Fibroblast of pulmonary artery (primary cell): ENCODE data around the gene LINC01488.
A peak's percentile ranks its signal among the peaks of the same experiment; 100 is the strongest.

ENCODE experiments used
- DNase-seq: peaks from one replicate; pipeline ENCODE4 v3.0.0-alpha.2; 2010; ENCODE audit warnings: low read depth
- H3K4me3 ChIP-seq: replicated peaks from 2 replicates; pipeline ENCODE4 v1.5.1; 2011; ENCODE audit warnings: low read depth, mild to moderate bottlenecking, control low read depth, low read length, moderate library complexity
- TF ChIP-seq, protein P1 (sequence below): IDR thresholded peaks from 2 replicates; pipeline ENCODE4 v1.5.1; 2011; ENCODE audit warnings: mild to moderate bottlenecking, control low read depth, low read length, inconsistent platforms; ENCODE audit errors: missing control alignments

LINC01488 gene

DNA sequence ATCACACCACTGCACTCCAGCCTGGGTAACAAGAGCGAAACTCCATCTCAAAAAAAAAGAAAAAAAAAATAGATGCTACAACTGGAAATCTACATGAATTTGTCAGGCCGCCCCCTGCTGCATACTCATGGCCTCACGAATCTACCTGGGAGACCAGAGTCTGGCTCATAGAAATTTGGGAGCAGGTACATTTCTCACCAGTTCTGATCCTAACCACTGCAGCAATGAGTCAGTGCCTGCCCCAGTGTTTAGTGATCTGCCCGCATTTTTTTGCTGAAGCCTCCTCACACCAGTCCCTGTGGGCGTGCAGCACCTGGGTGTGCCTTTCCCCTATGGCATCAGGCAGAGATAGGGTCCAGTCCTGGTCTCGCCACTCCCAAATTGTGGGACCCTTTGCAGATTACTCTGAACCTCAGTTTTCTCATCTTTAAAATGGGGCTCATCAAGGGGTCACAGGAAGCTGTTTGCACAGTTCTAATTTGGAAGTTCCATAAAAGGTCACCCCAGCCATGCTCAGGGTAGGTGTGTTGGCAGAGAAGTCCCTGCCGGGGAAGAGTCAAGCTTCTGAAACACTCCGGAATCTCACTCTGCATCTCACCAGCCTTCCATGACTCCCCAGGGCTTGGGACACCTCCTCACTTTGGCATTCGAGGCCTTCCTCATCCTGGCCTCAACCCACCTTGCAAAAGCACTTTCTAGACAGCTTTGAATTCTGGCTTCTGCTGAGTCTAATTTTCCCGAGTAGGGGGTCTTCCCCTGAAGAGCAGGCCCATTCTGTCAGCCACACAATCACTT lies 39.3 kb upstream of the LINC01488 start:
- no peak overlapping the region for H3K4me3 ChIP-seq
- TF ChIP-seq, protein P1, sequence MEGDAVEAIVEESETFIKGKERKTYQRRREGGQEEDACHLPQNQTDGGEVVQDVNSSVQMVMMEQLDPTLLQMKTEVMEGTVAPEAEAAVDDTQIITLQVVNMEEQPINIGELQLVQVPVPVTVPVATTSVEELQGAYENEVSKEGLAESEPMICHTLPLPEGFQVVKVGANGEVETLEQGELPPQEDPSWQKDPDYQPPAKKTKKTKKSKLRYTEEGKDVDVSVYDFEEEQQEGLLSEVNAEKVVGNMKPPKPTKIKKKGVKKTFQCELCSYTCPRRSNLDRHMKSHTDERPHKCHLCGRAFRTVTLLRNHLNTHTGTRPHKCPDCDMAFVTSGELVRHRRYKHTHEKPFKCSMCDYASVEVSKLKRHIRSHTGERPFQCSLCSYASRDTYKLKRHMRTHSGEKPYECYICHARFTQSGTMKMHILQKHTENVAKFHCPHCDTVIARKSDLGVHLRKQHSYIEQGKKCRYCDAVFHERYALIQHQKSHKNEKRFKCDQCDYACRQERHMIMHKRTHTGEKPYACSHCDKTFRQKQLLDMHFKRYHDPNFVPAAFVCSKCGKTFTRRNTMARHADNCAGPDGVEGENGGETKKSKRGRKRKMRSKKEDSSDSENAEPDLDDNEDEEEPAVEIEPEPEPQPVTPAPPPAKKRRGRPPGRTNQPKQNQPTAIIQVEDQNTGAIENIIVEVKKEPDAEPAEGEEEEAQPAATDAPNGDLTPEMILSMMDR = no peak
- no peak for DNase-seq

GRCh38 chr11:69442807-69443137 lies 38.7 kb upstream of the LINC01488 start:
- TF ChIP-seq, protein P1 = no peak
- H3K4me3 ChIP-seq = no peak overlapping the region
- no peak for DNase-seq

DNA sequence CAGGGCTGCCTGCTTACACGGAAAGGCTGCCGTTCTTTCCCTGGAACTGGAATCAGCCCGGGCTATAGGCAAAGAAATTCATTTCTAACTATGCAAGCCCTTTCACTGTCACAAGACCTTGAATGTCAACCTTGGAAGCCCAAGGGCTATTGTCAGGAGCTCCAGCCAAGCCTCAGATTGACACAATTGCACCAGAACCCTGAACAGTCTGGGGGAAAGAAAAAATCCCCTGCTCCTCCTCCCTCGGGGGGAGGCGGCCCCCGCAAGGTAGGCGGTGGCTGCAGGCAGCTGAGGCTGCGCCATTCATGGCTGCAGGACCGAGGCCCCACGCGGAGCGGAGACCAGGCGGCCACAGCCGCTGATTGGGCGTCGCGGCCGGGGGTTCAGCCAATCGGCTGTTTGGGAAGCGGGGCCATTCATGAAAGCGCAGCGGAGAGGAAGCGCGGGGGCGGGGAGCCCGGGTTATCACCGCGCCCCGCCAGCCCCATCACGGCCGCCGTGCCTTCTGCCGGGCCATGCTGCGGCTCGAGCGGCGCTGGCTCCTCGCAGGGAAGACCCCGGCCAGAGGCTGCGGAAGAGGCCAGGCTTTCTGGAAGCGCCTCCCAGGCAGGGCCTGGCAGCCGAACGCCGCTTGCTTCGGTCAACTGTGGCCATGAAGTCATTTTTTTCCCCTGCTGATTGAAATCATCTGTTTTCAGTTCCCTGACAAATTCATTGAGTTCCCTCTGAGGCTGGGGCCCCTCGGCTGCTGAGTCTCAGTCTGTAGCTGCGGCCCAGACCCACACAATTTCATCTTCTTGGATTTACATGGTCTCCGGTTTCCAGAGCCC lies 38.1 kb upstream of the LINC01488 start:
- TF ChIP-seq, protein P1 = no peak
- H3K4me3 ChIP-seq = peak overlapping the region; percentile 39
- peak; percentile 92 for DNase-seq

- TF ChIP-seq, protein P1 = no peak
- DNase-seq = peak; percentile 57
- no peak overlapping the region for H3K4me3 ChIP-seq
Measured at GRCh38 chr11:69443968-69444364, 37.5 kb upstream of the LINC01488 start.

GRCh38 chr11:69444381-69445130 lies 36.9 kb upstream of the LINC01488 start:
- TF ChIP-seq, protein P1 = peak; percentile 36
- peak; percentile 96 for DNase-seq
- no peak overlapping the region for H3K4me3 ChIP-seq

GRCh38 chr11:69445131-69445470 lies 36.4 kb upstream of the LINC01488 start:
- TF ChIP-seq, protein P1 = no peak
- no peak overlapping the region for H3K4me3 ChIP-seq
- DNase-seq = no peak
